Upper lobe of right lung (tissue), 1 donor: ENCODE data around the gene WTAP. TPM values are rescaled to one million over a fixed set of nuclear protein-coding genes. Genes with fewer than 3 reads are reported as not detected.
"Not testable (repeated sequence)": the region's sequence is repeated elsewhere in the genome, so short reads cannot be mapped to it uniquely, and the experiment has no call there.

Experiments
- ATAC-seq: fragments of 200-7000 bp; cut with Tn5 transposase; one replicate; pipeline ENCODE4 v1.9.1; 2020; ENCODE audit warnings: mild to moderate bottlenecking, moderate library complexity
- DNase-seq: peaks from one replicate; pipeline ENCODE4 v3.0.0-alpha.2; 2020
- H3K27ac ChIP-seq: fragments of 200-600 bp; one replicate; pipeline ENCODE4 v1.8.0; 2022
- H3K27me3 ChIP-seq: fragments of 200-600 bp; one replicate; pipeline ENCODE4 v1.8.0; 2022; ENCODE audit warnings: mild to moderate bottlenecking
- H3K36me3 ChIP-seq: fragments of 200-600 bp; one replicate; pipeline ENCODE4 v1.8.0; 2022
- H3K4me1 ChIP-seq: fragments of 200-600 bp; one replicate; pipeline ENCODE4 v1.8.0; 2022
- H3K4me3 ChIP-seq: fragments of 200-600 bp; one replicate; pipeline ENCODE4 v1.8.0; 2022; ENCODE audit warnings: mild to moderate bottlenecking
- H3K9me3 ChIP-seq: fragments of 200-600 bp; one replicate; pipeline ENCODE4 v1.8.0; 2022
- intact Hi-C: fragments of 100-400 bp; cut with DNase I; formaldehyde crosslinking; loops from one replicate; pipeline ENCODE4 v1.11.0; 2022
- total RNA-seq: library from RNA; stranded (reverse); fragmentation: NEBNext Ultra II Directional; extraction: Animal tissue kit (Norgen Biotek cat#: 25700); gene quantifications from one replicate; pipeline ENCODE4 v1.2.1, GENCODE V29; 2021
- TF ChIP-seq, protein P1 (sequence below): fragments of 200-600 bp; IDR thresholded peaks from one replicate; pipeline ENCODE4 v1.8.0; 2022; ENCODE audit warnings: antibody characterized with exemption
- donor health status: DM: no; HTN: yes; CAD: no; lungs with severe emphysema.

WTAP gene
- total RNA-seq, 1 donor from 2014 or later, result 77.4 TPM

DNA sequence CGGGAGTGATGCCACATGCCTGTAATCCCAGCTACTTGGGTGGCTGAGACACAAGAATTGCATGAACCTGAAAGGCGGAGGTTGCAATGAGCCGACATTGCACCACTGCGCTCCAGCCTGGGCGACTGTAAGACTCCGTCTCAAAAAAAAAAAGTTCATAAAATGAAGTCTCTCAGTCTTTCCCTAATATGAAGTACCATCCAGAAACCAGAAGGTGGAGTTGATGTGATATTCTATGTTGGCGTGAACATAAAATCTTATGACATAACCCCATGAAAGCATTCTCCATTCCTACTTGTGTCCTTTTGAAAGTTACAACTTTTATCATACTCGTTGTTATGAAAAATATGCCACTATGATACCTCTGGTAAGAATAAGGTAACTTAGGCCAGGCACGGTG lies 40.0 kb upstream of the WTAP start:
- Histone ChIP-seq H3K9me3 (no peaks in the 10 kb centered on the region), H3K27me3 (no peaks in the 10 kb centered on the region), H3K4me1 (peaks cover 47% of the 10 kb centered on the region), H3K36me3 (peaks cover 72% of the 10 kb centered on the region), H3K4me3 (no peak overlapping the region), H3K27ac (no peak overlapping the region)
- TF ChIP-seq, protein P1, sequence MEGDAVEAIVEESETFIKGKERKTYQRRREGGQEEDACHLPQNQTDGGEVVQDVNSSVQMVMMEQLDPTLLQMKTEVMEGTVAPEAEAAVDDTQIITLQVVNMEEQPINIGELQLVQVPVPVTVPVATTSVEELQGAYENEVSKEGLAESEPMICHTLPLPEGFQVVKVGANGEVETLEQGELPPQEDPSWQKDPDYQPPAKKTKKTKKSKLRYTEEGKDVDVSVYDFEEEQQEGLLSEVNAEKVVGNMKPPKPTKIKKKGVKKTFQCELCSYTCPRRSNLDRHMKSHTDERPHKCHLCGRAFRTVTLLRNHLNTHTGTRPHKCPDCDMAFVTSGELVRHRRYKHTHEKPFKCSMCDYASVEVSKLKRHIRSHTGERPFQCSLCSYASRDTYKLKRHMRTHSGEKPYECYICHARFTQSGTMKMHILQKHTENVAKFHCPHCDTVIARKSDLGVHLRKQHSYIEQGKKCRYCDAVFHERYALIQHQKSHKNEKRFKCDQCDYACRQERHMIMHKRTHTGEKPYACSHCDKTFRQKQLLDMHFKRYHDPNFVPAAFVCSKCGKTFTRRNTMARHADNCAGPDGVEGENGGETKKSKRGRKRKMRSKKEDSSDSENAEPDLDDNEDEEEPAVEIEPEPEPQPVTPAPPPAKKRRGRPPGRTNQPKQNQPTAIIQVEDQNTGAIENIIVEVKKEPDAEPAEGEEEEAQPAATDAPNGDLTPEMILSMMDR, result no peak
- ATAC-seq, result no peak
- intact Hi-C loops, result no loop called here
- no peak for DNase-seq

DNA sequence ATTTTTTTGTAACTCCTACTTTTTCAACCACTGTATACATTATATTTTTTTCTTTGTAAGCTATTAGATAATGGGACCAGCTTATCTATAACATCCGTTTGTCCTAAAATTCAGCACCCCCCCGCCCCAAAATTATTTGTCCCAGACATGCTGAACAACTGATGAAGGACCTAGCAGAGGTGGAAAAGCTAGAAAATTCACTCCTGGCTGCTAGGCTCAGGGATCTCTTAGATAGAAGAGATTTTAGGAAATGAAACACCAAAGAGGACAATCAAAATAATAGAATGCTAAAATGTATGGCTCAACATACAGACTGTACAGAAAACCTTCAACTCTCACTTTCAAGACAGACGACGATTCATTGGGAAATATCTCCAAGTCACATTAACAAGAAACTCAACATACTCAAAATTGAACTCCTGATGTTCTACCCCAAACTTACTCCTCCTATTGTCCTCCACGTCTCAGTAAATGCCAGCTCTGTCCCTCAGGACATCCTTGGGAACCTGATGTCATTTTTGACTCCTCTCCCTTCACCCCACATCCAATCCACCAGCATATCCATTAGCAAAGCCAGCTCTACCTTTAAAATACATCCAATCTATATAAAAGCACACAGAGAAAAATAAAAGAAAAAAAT lies 38.9 kb upstream of the WTAP start:
- peaks cover 63% of the 10 kb centered on the region for H3K36me3 ChIP-seq

DNA sequence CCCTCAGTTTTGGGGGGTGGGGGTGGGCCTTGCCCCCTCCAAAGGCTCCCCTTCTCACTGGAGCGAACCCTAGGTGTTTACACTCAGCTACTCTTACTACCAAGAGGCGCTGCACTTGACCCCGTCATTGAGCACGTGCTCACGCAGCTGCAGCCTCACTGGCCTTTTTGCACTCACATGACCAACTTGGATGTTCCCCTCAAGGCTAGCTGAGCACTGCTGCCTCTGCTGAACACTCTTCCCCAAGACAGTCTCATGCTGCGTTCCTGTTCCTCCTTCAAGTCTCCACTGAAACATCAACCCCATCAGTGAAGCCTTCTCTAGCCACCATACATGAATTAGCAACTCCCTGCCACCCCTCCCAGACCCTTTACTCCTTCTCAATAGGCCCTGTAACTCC lies 38.3 kb upstream of the WTAP start:
- H3K4me3 ChIP-seq, result peak overlapping the region; percentile 20
- H3K36me3 ChIP-seq, result peaks cover 57% of the 10 kb centered on the region
- DNase-seq (no peak), ATAC-seq (no peak)
- H3K4me1 ChIP-seq, result peaks cover 42% of the 10 kb centered on the region
- H3K27ac ChIP-seq, result no peak overlapping the region
- no peaks in the 10 kb centered on the region for H3K27me3 ChIP-seq
- H3K9me3 ChIP-seq, result no peaks in the 10 kb centered on the region
- intact Hi-C loops, result no loop called here
- TF ChIP-seq, protein P1, result no peak

More for the DNA sequence above, 38.9 kb upstream of the WTAP start:
- ATAC-seq (no peak), DNase-seq (no peak)
- intact Hi-C loops, result no loop called here
- Histone ChIP-seq H3K27ac (no peak overlapping the region), H3K4me1 (peaks cover 44% of the 10 kb centered on the region), H3K9me3 (no peaks in the 10 kb centered on the region), H3K27me3 (no peaks in the 10 kb centered on the region), H3K4me3 (peak overlapping the region; percentile 20)
- TF ChIP-seq, protein P1, result no peak

DNA sequence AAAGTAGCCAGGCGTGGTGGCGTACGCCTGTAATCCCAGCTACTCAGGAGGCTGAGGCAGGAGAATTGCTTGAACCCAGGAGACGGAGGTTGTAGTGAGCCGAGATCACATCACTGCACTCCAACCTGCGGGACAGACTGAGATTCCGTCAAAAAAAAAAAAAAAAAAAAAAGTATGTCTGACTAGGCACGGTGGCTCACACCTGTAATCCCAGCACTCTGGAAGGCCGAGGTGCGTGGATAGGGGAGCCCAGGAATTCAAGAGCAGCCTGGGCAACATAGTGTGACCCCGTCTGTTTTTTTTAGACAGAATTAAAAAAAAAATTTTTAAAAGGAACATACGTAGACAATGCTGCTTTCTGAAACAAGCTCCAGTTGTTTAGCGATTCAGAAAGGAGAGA lies 37.2 kb upstream of the WTAP start:
- DNase-seq, ATAC-seq, intact Hi-C loops, H3K27me3 ChIP-seq, H3K9me3 ChIP-seq: not testable (repeated sequence)
- peaks cover 46% of the 10 kb centered on the region for H3K36me3 ChIP-seq
- peak overlapping the region; percentile 84 for H3K4me3 ChIP-seq
- H3K4me1 ChIP-seq, result peaks cover 49% of the 10 kb centered on the region
- H3K27ac ChIP-seq, result peak overlapping the region; percentile 55

DNA sequence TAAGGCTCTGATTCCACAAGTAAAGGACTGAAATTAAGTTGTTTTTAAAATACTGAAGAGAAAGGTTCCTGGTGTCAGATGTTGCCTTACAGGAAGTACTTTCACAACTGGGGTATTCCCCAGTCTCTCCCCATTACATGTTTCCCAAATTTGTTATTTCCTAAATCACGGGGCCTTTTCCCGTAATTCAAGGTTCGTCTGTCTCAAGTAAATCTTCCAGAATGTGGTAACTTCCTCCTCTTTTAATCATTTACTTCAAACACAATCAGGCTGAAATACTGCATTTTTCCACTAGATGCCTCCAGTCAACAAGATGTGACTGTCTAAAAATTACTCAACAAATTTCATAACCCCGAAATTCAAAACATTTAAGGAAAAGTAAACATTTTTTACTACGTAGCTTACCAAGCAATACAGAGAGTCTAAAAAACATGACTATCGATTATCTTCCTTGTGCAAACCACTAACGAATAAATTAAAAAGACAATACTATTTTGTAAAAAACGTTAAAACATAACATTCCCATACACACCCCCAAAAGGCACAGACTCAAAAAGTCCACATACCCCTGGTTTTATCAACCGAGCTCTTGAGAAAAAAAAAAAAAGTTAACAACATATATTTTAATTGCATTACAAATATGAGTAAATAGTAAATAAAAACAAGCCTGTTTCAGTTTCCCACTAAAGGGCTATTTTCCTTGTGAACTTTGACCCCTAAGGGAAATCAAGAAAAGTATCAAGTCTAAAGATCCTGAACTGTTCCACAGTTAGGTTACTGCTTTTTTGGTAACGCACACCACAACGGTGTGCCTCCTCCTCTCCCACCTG lies 36.0 kb upstream of the WTAP start:
- H3K4me3 ChIP-seq, result peak overlapping the region; percentile 84
- peak overlapping the region; percentile 96 for H3K27ac ChIP-seq
- ATAC-seq (peak; percentile 14), DNase-seq (no peak)
- H3K27me3 ChIP-seq, result no peaks in the 10 kb centered on the region
- peaks cover 48% of the 10 kb centered on the region for H3K4me1 ChIP-seq
- H3K9me3 ChIP-seq, result no peaks in the 10 kb centered on the region
- TF ChIP-seq, protein P1, result peak; percentile 80
- intact Hi-C loops, result no loop called here
- peaks cover 35% of the 10 kb centered on the region for H3K36me3 ChIP-seq

DNA sequence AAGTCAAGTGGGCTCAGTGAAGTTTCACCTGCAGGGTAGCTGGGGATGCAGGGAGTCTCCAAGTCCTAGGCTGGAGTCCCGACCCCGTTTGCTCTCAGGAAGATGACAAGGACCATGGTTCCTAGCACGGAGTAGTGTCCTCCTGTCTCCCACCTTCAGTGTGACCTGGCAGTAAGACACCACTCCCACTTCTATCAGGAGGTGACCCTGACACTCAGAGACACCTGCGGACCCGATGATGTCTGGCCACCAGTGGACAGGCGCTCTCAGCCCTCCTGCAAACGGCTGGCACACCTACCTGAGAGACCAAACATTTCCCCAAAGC lies 35.4 kb upstream of the WTAP start:
- peak overlapping the region; percentile 84 for H3K4me3 ChIP-seq
- peaks cover 29% of the 10 kb centered on the region for H3K36me3 ChIP-seq
- no peak for ATAC-seq
- H3K27me3 ChIP-seq, result no peaks in the 10 kb centered on the region
- DNase-seq, result no peak
- H3K27ac ChIP-seq, result peak overlapping the region; percentile 96
- TF ChIP-seq, protein P1, result no peak
- H3K4me1 ChIP-seq, result peaks cover 42% of the 10 kb centered on the region
- intact Hi-C loops, result no loop called here
- no peaks in the 10 kb centered on the region for H3K9me3 ChIP-seq
